Measurements from ENCODE around the gene AUTS2.

AUTS2 gene

DNA sequence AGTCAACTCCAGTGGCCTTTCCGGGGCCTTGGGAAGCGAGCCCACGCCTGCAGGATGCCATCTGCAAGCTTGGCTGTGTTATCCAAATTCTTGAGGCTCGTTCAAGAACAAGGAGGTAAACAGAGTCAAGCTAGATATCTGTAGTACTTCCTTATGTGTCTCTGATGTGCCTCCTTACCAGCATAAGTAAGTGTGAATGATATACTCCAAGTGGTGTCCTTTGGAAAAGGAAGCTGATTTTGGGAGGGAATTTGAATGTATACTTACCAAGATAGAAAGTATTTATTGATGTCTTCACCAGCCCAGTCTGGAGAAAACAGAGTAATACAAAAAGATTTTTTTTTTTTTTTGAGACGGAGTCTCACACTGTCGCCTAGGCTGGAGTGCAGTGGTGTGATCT, 1161.4 kb downstream of the AUTS2 start:
- DNase-seq = no peak

GRCh38 chr7:70761711-70762328, 1163.5 kb downstream of the AUTS2 start:
- DNase-seq = no peak

GRCh38 chr7:70762696-70763095, 1164.4 kb downstream of the AUTS2 start:
- no peak for DNase-seq

GRCh38 chr7:70763961-70764691, 1165.9 kb downstream of the AUTS2 start:
- DNase-seq = no peak

- DNase-seq = no peak
Measured at GRCh38 chr7:70764701-70765208, 1166.5 kb downstream of the AUTS2 start.

- DNase-seq = no peak
Measured at GRCh38 chr7:70765651-70766050, 1167.4 kb downstream of the AUTS2 start.

DNA sequence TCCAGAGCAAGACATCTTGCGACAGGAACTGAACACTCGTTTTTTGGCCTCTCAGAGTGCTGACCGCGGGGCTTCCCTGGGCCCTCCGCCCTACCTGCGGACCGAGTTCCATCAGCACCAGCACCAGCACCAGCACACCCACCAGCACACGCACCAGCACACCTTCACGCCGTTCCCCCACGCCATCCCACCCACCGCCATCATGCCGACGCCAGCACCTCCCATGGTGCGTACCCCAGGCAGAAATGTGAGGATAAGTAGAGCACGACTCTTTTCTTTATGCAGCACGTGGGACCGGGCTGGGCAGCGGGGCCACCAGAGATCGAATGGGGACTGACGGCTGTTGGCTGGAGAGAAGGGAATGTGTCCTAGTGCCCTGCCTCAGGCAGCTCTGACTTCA, 1167.8 kb downstream of the AUTS2 start:
- DNase-seq = no peak

- no peak for DNase-seq
Measured at GRCh38 chr7:70766694-70767093, 1168.4 kb downstream of the AUTS2 start.

DNA sequence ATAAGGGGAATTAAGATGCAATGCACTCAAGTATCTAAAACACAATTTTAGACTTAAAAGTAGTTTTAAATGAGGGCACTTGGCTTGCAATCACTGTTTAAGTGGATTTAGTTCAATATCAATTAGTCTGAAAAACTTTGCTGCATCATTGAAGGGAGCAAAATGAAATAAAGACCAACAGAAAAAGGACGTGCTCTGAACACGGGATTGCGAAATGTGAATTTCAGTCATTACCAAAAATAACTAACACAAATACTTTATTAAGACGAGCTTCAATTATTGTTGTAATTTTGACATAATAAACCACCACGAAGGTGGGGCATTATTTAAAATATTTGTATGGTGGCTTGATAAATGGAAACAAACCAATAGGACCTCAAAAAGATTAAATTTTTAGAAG, 1171.9 kb downstream of the AUTS2 start:
- DNase-seq = no peak

- no peak for DNase-seq
Measured at GRCh38 chr7:70771451-70771850, 1173.2 kb downstream of the AUTS2 start.

DNA sequence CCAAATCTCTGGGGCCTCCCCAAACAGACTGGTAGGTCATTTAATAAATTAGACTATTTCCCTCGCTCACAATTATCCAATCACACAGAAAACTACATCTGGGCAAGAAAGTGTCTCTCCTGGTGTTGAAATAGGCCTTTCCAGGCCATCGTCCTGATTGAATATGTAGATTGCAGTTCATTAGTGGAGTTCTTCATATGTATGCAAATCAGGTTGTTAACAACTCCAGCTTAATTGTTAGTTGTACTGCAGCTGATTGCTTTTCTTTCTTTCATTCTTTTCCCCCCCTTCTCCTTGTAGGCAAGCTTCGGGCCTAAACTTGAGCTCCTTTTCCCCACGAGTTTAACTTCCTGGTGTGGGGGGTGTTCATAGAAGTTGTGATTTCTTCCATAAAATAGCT, 1174.6 kb downstream of the AUTS2 start:
- DNase-seq = no peak

DNA sequence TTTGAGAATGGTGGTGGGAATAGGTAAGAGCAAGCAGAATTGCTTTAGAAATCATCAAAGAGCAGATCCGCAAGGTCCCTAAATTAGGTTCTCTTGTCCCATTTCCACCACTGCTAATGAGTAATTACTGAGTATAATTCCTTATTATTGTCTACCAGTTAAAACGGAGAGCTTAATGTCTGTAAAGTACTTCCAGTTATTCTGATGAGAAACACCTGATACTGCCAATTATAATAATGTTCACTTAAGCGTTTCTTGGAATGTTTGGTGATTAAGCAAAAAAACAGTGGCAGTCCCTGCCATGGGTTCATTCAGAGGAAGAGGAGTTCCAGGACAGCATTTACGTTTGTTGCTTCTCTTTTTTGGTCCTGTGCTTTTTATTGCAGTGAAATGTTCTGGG, 1175.1 kb downstream of the AUTS2 start:
- no peak for DNase-seq

- no peak for DNase-seq
Measured at GRCh38 chr7:70774950-70775527, 1176.8 kb downstream of the AUTS2 start.

GRCh38 chr7:70775570-70776156, 1177.4 kb downstream of the AUTS2 start:
- DNase-seq = no peak

DNA sequence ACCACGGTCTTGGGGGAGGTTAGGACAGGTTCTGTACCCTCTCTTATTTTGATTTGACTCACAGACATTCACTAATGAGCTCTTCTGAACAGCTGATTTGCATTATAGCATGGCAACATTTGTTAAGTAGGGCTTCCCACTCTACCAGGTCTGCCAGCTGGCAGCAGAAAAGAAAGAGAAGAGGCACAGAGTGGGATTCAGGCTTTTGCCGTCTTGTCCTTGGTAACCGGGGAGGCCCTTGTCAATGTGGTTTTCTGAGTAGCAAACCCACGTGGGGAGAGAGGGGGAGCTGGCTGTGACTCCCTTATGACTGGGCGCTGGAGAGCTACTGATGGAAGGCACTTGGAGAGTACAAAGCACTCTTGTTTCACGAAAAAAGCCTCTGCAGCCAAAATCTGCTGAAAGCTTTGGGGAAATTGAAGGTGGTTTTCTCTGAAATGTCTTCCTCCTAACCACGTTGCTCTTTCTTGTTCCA, 1178.4 kb downstream of the AUTS2 start:
- DNase-seq = peak; percentile 74

DNA sequence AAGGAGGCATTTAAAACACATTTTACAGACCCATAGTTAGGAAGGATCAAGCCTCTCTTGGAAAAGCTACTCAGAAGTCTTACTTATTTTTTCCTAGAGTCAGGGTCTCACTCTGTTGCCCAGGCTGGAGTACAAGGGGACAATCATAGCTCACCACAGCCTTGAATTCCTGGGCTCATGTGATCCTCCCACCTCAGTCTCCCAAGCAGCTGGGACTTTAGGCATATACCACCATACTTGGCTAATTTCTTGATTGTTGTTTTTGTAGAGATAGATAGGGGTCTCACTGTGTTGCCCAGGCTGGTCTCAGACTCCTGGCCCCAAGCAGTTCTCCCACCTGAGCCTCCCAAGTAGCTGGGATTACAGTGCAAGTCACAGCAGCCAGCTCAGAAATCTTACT, 1179.0 kb downstream of the AUTS2 start:
- no peak for DNase-seq

GRCh38 chr7:70778585-70778984, 1180.3 kb downstream of the AUTS2 start:
- no peak for DNase-seq

GRCh38 chr7:70779321-70779720, 1181.0 kb downstream of the AUTS2 start:
- DNase-seq = no peak

DNA sequence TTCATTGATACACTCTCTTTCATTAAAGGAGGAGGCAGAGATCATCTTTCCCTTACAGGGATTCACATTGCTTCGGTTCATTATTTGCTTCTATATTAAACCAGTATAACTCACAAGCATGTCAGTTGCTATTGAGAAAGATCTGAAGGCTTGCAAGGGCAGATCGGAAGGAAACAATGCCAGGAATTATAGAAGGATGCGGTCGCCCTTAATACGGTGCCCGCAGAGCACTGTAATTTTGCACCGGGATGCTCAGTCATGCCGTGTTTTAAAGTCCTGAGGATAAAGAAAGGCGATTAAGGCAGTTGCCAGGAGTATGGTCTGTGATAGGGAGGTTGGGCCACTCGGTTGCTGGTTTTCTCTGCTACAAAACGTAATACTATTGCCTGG, 1183.6 kb downstream of the AUTS2 start:
- no peak for DNase-seq

GRCh38 chr7:70782796-70783195, 1184.5 kb downstream of the AUTS2 start:
- no peak for DNase-seq

DNA sequence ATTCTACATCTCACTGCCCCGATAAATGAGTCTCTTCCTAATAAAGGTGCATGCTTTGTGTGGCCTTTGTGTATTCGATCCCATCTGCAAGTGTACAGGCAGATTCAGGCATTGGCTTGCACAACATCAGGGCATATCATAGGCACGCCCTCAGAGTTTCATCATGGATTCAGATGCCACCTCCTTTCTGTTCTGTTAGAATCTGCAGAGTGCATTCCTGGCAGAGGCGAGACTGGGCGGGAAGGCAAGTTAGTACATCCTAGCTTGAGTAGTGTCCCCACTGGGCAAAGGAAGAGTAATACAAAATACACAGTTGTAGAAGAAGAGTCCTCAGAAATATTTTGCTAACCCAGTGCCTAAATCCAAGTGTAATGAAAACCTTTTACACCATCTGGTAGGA, 1187.2 kb downstream of the AUTS2 start:
- no peak for DNase-seq

- DNase-seq = no peak
Measured at GRCh38 chr7:70786076-70786475, 1187.8 kb downstream of the AUTS2 start.

GRCh38 chr7:70787286-70787685, 1189.0 kb downstream of the AUTS2 start:
- no peak for DNase-seq

DNA sequence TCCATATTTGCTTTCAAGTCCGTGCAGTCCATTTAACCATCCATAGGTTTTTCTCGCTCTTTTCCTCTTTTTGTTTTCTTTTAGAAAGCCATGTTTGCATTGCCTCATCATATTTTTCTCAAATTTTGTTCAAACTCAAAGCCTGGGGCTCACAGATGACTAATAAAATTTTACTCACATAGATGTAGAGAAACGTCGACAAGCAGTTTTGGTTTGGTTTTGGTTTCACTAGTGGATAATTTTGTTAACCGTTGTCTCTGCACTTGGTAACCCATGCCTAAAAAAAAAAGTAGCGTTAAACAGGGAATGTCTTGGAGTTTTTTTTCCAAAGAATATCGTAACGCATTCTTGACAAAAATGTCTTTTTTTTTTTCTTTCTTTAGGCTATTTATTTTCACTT, 1189.5 kb downstream of the AUTS2 start:
- DNase-seq = no peak
